HCT116 (cell line): ENCODE data around the gene ARNT2. TPM values are rescaled to one million over a fixed set of nuclear protein-coding genes. Genes with fewer than 3 reads are reported as not detected.

ENCODE experiments used
- ATAC-seq: fragments of 200-7000 bp; cut with Tn5 transposase; 2 replicates; pipeline ENCODE4 v1.9.1; 2020; ENCODE audit warnings: mild to moderate bottlenecking, moderate library complexity
- BruUV-seq: library from RNA; stranded (reverse); fragments of 400-500 nt; replicated peaks from 2 replicates; lab custom pipeline; 2021; lab: Mats Ljungman, UMichigan
- CTCF ChIA-PET: fragments of 300-600 bp; sonication (Branson Sonifier 250); formaldehyde crosslinking; loops from one replicate; lab custom pipeline; 2021; ENCODE audit warnings: antibody characterized with exemption; lab: Charles Lee
- POLR2A ChIA-PET: fragments of 300-600, 350-600 bp; sonication (Branson Sonifier 250); formaldehyde crosslinking; loops from one replicate; lab custom pipeline; 2021; ENCODE audit warnings: antibody characterized with exemption; lab: Charles Lee
- RAD21 ChIA-PET, 2 experiments: fragments of 300-600 bp; sonication (Branson Sonifier 250); formaldehyde crosslinking; loops; one replicate each; lab custom pipeline; 2023; ENCODE audit warnings: low total read pairs in 2 of 2; ENCODE audit not compliant: uncharacterized antibody in 2 of 2, unreplicated experiment in 2 of 2, low non-redundant PET in 1 of 2; lab: Charles Lee
- DNase-seq: peaks from one replicate; pipeline ENCODE4 v3.0.0-alpha.2; 2010; ENCODE audit warnings: low read depth, low spot score
- H2AFZ ChIP-seq: fragments of 200-600 bp; shearing (Covaris generic), sonication (generic); 2 replicates; pipeline ENCODE4 v1.6.1; 2017; ENCODE audit warnings: low read depth, mixed run types, mixed read lengths, antibody characterized with exemption, low read length; ENCODE audit not compliant: poor library complexity, severe bottlenecking
- H3K27ac ChIP-seq: 2 replicates; pipeline ENCODE4 v1.5.1; 2012; ENCODE audit warnings: low read depth, low read length
- H3K27me3 ChIP-seq: fragments of 200-600 bp; sonication (generic); 2 replicates; pipeline ENCODE4 v1.6.1; 2016; ENCODE audit warnings: mixed run types, low read length, mixed read lengths; ENCODE audit not compliant: insufficient read depth
- H3K36me3 ChIP-seq, 2 experiments: fragments of 200-500 bp in 1 of 2; fragments of 200-600 bp in 1 of 2; sonication (Bioruptor generic) in 1 of 2; sonication (generic) in 1 of 2; 2 replicates each; pipeline versions ENCODE4 v1.5.1 to v1.6.1; 2014 to 2016; ENCODE audit warnings: low read length in 2 of 2, inconsistent platforms in 1 of 2, mixed read lengths in 1 of 2, mixed run types in 1 of 2; ENCODE audit not compliant: insufficient read depth in 2 of 2, control insufficient read depth in 1 of 2
- H3K4me1 ChIP-seq, 2 experiments: fragments of 200-600 bp in 1 of 2; sonication (generic) in 1 of 2; 2 replicates each; pipeline versions ENCODE4 v1.5.1 to v1.6.1; 2012 to 2017; ENCODE audit warnings: low read length in 2 of 2, inconsistent platforms in 1 of 2, mild to moderate bottlenecking in 1 of 2, mixed read lengths in 1 of 2, mixed run types in 1 of 2, moderate library complexity in 1 of 2; ENCODE audit not compliant: insufficient read depth in 2 of 2, control insufficient read depth in 1 of 2
- H3K4me2 ChIP-seq: fragments of 200-600 bp; sonication (generic); 2 replicates; pipeline ENCODE4 v1.6.1; 2017; ENCODE audit warnings: mixed run types, low read length, mixed read lengths
- H3K4me3 ChIP-seq, 2 experiments: fragments of 200-600 bp in 1 of 2; sonication (generic) in 1 of 2; replicated peaks in 1 of 2; 2 replicates each; pipeline ENCODE4 v1.5.1; 2011 to 2016; ENCODE audit warnings: low read length in 2 of 2, control low read depth in 1 of 2, low read depth in 1 of 2, mild to moderate bottlenecking in 1 of 2, mixed read lengths in 1 of 2, mixed run types in 1 of 2
- H3K79me2 ChIP-seq: fragments of 200-600 bp; sonication (generic); 2 replicates; pipeline ENCODE4 v1.6.1; 2017; ENCODE audit warnings: mild to moderate bottlenecking, mixed run types, low read length, moderate library complexity, mixed read lengths; ENCODE audit not compliant: insufficient read depth
- H3K9ac ChIP-seq: fragments of 200-600 bp; sonication (generic); 2 replicates; pipeline ENCODE4 v1.6.1; 2016; ENCODE audit warnings: low read length, mixed read lengths
- H3K9me2 ChIP-seq: fragments of 200-600 bp; sonication (generic), shearing (Covaris generic); 2 replicates; pipeline ENCODE4 v1.6.1; 2017; ENCODE audit warnings: mixed run types, mild to moderate bottlenecking, moderate library complexity; ENCODE audit not compliant: insufficient read depth
- H3K9me3 ChIP-seq, 2 experiments: fragments of 200-500 bp in 1 of 2; fragments of 200-600 bp in 1 of 2; sonication (Bioruptor generic) in 1 of 2; sonication (generic) in 1 of 2; 2 replicates each; pipeline ENCODE4 v1.6.1; 2014 to 2017; ENCODE audit warnings: low read length in 2 of 2, mixed read lengths in 2 of 2, inconsistent platforms in 1 of 2, low read depth in 1 of 2, mild to moderate bottlenecking in 1 of 2, mixed run types in 1 of 2, moderate library complexity in 1 of 2; ENCODE audit not compliant: control insufficient read depth in 1 of 2, insufficient read depth in 1 of 2
- H4K20me1 ChIP-seq: fragments of 200-600 bp; sonication (generic), shearing (Covaris generic); 2 replicates; pipeline ENCODE4 v1.6.1; 2017; ENCODE audit warnings: mixed run types, mild to moderate bottlenecking, moderate library complexity; ENCODE audit not compliant: insufficient read depth
- ATF3 ChIP-seq: IDR thresholded peaks from 2 replicates; pipeline ENCODE4 v1.6.1; 2012
- CBX3 ChIP-seq: IDR thresholded peaks from 2 replicates; pipeline ENCODE4 v1.6.1; 2012; ENCODE audit warnings: low read depth
- EZH2phosphoT487 ChIP-seq: fragments of 200-600 bp; IDR thresholded peaks from 2 replicates; pipeline ENCODE4 v1.6.1; 2018; ENCODE audit warnings: antibody characterized with exemption, borderline replicate concordance
- FOSL1 ChIP-seq: IDR thresholded peaks from 2 replicates; pipeline ENCODE4 v1.6.1; 2012; ENCODE audit warnings: low read depth
- JUND ChIP-seq: IDR thresholded peaks from 2 replicates; pipeline ENCODE4 v1.6.1; 2012
- MAX ChIP-seq: IDR thresholded peaks from 2 replicates; pipeline ENCODE4 v1.6.1; 2012
- POLR2A ChIP-seq: IDR thresholded peaks from 2 replicates; pipeline ENCODE4 v1.7.0; 2011; ENCODE audit warnings: borderline replicate concordance; ENCODE audit not compliant: insufficient read depth, insufficient read length; ENCODE audit errors: extremely low read depth
- POLR2AphosphoS5 ChIP-seq: IDR thresholded peaks from 2 replicates; pipeline ENCODE4 v1.6.1; 2011; ENCODE audit warnings: mild to moderate bottlenecking, low read depth, low read length, moderate library complexity
- REST ChIP-seq: IDR thresholded peaks from 2 replicates; pipeline ENCODE4 v1.6.1; 2012; ENCODE audit warnings: low read depth
- SIN3A ChIP-seq: IDR thresholded peaks from 2 replicates; pipeline ENCODE4 v1.6.1; 2012; ENCODE audit warnings: low read depth
- SP1 ChIP-seq: IDR thresholded peaks from 2 replicates; pipeline ENCODE4 v1.6.1; 2012; ENCODE audit warnings: low read depth
- SRF ChIP-seq: IDR thresholded peaks from 2 replicates; pipeline ENCODE4 v1.6.1; 2012; ENCODE audit warnings: low read depth
- TCF7L2 ChIP-seq: IDR thresholded peaks from 2 replicates; pipeline ENCODE4 v1.7.0; 2011; ENCODE audit warnings: borderline replicate concordance, inconsistent platforms; ENCODE audit not compliant: insufficient read depth, insufficient read length; ENCODE audit errors: extremely low read depth
- YY1 ChIP-seq: IDR thresholded peaks from 2 replicates; pipeline ENCODE4 v1.6.1; 2011; ENCODE audit warnings: low read length, low read depth, moderate library complexity, mild to moderate bottlenecking; ENCODE audit not compliant: insufficient replicate concordance; ENCODE audit errors: extremely low read depth
- ZBTB33 ChIP-seq: IDR thresholded peaks from 2 replicates; pipeline ENCODE4 v1.6.1; 2011; ENCODE audit warnings: mild to moderate bottlenecking, low read length, moderate library complexity; ENCODE audit not compliant: insufficient replicate concordance; ENCODE audit errors: extremely low read depth
- intact Hi-C: fragments of 100-400 bp; cut with micrococcal nuclease; formaldehyde crosslinking; loops from 2 replicates; pipeline ENCODE4 v1.10.0; 2022
- total RNA-seq: library from RNA; stranded (reverse); gene quantifications from one replicate; pipeline ENCODE4 v1.2.1, GENCODE V29; 2021; ENCODE audit not compliant: unreplicated experiment

The ARNT2 gene
- total RNA-seq, 1 experiment from 2014 or later: 3.0 TPM

DNA sequence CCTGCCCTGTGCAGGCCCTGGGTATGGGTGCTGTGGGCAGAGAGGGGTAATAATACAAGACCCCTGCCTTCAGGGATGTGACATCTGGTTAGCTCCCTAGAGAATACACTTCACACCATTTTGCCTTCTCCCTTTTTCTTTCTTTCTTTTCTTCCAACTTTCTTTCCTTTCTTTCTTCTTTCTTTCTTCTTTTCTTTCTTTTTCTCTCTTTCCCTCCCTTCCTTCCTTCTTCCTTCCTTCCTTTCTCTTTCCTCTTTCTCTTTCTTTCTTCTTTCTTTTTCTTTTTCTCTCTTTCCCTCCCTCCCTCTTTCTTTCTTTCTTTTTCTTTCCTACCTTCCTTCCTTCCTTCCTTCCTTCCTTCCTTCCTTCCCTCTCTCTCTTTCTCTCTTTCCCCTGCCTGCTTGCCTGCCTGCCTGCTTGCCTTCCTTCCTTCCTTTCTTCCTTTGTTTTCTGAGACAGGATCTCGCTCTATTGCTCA, 222.5 kb downstream of the ARNT2 start:
- TF ChIP-seq YY1: no peak
- RAD21 ChIA-PET: no interaction called here
- Histone ChIP-seq H3K79me2 (no peaks in the 10 kb centered on the region), H2AFZ (no peak overlapping the region), H3K9me3 (no peaks in the 10 kb centered on the region), H3K27ac (no peak overlapping the region), H4K20me1 (no peaks in the 10 kb centered on the region), H3K4me2 (no peak overlapping the region), H3K27me3 (no peaks in the 10 kb centered on the region), H3K9ac (no peak overlapping the region), H3K9me2 (no peaks in the 10 kb centered on the region), H3K36me3 (no peaks in the 10 kb centered on the region), H3K4me3 (no peak overlapping the region), H3K4me1 (no peaks in the 10 kb centered on the region)
- POLR2A ChIA-PET: no interaction called here
- no TSS peak for BruUV-seq
- ATAC-seq (no peak), DNase-seq (no peak)
- intact Hi-C loops: no loop called here
- CTCF ChIA-PET: no interaction called here

DNA sequence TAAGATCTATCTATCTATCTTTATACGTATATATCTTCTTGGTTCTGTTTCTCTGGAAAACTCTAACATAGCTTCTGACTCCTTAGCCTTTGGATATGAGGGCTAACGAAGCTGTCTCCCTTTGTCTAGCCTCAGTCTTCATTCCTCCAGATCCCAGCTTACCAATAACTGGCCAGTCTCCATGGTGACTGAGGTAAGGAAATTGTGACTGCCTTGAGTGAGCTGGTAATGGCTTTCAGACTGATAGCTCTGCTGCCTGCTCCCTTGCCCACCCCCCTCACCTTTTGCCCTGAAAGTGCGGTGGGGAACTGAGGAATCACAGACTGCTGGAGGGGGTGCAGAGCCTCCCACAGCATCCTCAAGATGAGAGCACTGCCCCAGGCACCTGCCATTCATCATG, 225.2 kb downstream of the ARNT2 start:
- H3K9me2 ChIP-seq: no peaks in the 10 kb centered on the region
- intact Hi-C loops: no loop called here
- H3K4me2 ChIP-seq: no peak overlapping the region
- H4K20me1 ChIP-seq: no peaks in the 10 kb centered on the region
- no peak overlapping the region for H2AFZ ChIP-seq
- BruUV-seq: no TSS peak
- H3K27ac ChIP-seq: no peak overlapping the region
- no peaks in the 10 kb centered on the region for H3K9me3 ChIP-seq
- no peak for TF ChIP-seq SIN3A
- no peak for TF ChIP-seq TCF7L2
- TF ChIP-seq JUND: no peak
- TF ChIP-seq CBX3: no peak
- TF ChIP-seq EZH2phosphoT487: no peak
- no peak for TF ChIP-seq REST
- no peak for TF ChIP-seq SP1
- no peak for TF ChIP-seq POLR2AphosphoS5
- TF ChIP-seq YY1: no peak
- TF ChIP-seq SRF: no peak
- no peak for TF ChIP-seq ATF3
- no peak for TF ChIP-seq ZBTB33
- TF ChIP-seq POLR2A: no peak
- TF ChIP-seq MAX: no peak
- TF ChIP-seq FOSL1: no peak
- no peaks in the 10 kb centered on the region for H3K36me3 ChIP-seq
- no peak for ATAC-seq
- no peaks in the 10 kb centered on the region for H3K4me1 ChIP-seq
- no peak overlapping the region for H3K9ac ChIP-seq
- H3K4me3 ChIP-seq: no peak overlapping the region
- no peak for DNase-seq
- ChIA-PET RAD21 (no interaction called here), POLR2A (interaction anchor here (0.9 kb wide), 1 partner anchor 27 kb away, joined by 3 read pairs; no protein-coding TSS in a partner anchor), CTCF (no interaction called here)
- H3K79me2 ChIP-seq: no peaks in the 10 kb centered on the region
- H3K27me3 ChIP-seq: no peaks in the 10 kb centered on the region
